Left lung (tissue), 10 donors: ENCODE data around the gene GLCE. TPM values are rescaled to one million over a fixed set of nuclear protein-coding genes. Genes with fewer than 3 reads are reported as not detected.
"Not testable (repeated sequence)": the region's sequence is repeated elsewhere in the genome, so short reads cannot be mapped to it uniquely, and the experiment has no call there.

Experiments used
- ATAC-seq: fragments of 200-7000 bp; cut with Tn5 transposase; one replicate; pipeline ENCODE4 v1.9.1; 2020; ENCODE audit warnings: moderate library complexity
- DNase-seq, 4 donors: peaks; one replicate each; pipeline ENCODE4 v3.0.0-alpha.2; 2013 to 2020
- H3K27ac ChIP-seq, 2 donors: fragments of 200-600 bp; sonication (generic) in 1 of 2; one replicate each; pipeline versions ENCODE4 v1.5.0 to v1.8.0; 2020 to 2021
- H3K27me3 ChIP-seq, 2 donors: fragments of 200-600 bp; sonication (generic) in 1 of 2; one replicate each; pipeline versions ENCODE4 v1.5.0 to v1.8.0; 2020 to 2021
- H3K36me3 ChIP-seq, 2 donors: fragments of 200-600 bp; sonication (generic) in 1 of 2; one replicate each; pipeline versions ENCODE4 v1.5.0 to v1.8.0; 2020 to 2021
- H3K4me1 ChIP-seq, 2 donors: fragments of 200-600 bp; one replicate each; pipeline ENCODE4 v1.8.0; 2021
- H3K4me3 ChIP-seq, 2 donors: fragments of 200-600 bp; sonication (generic) in 1 of 2; one replicate each; pipeline versions ENCODE4 v1.5.0 to v1.8.0; 2020 to 2021; ENCODE audit warnings: mild to moderate bottlenecking in 1 of 2
- H3K9me3 ChIP-seq, 2 donors: fragments of 200-600 bp; sonication (generic) in 1 of 2; one replicate each; pipeline versions ENCODE4 v1.5.0 to v1.8.0; 2020 to 2021
- intact Hi-C, 2 donors: fragments of 100-400 bp; cut with DNase I; formaldehyde crosslinking; loops; one replicate each; pipeline versions ENCODE4 v1.11.2 to v1.14.2; 2022
- polyA plus RNA-seq, 6 donors: library from polyadenylated mRNA; unstranded; fragments of 120-200 nt; gene quantifications; one replicate each; pipeline ENCODE4 v1.2.1, GENCODE V29; 2013; ENCODE audit not compliant: insufficient read length in 6 of 6
- total RNA-seq, 2 donors: library from RNA; stranded (reverse); fragmentation: NEBNext Ultra II Directional; extraction: Animal tissue kit (Norgen Biotek cat#: 25700); gene quantifications; one replicate each; pipeline ENCODE4 v1.2.1, GENCODE V29; 2021
- TF ChIP-seq, protein P1 (sequence below), 2 donors: fragments of 200-600 bp; sonication (generic) in 1 of 2; IDR thresholded peaks; one replicate each; pipeline versions ENCODE4 v1.5.0 to v1.8.0; 2021; ENCODE audit warnings: antibody characterized with exemption in 2 of 2
- donor health status: DM: no; HTN: yes; CAD: no.
- donor health status: DM: no; HTN: no; CAD: no.

GLCE gene
- total and polyA plus RNA-seq, 8 donors: 18.2 to 66.6 (median 60.6) TPM

DNA sequence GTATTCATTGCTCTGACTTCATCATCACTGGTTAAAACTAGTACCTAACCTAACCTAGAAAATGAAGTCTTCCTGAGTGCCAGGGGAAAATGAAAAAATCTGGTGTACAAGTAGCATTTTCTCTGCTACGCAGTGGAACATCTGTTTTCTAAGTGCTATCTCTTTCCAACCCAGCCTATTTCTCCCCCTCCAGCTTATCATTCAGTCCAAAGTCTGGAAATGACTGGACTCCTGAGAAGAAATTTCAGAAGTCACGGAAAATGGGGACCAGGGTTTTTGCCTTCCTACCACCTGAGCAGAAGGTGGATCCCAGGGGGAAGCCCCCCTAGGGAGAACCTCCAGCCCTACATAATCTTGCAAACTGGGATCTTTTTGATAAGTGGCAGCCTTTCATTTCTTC lies 9.6 kb upstream of the GLCE start:
- Histone ChIP-seq H3K36me3 (no peaks in the 10 kb centered on the region), H3K27ac (no peak overlapping the region), H3K4me3 (no peak overlapping the region), H3K27me3 (peaks cover 0 to 2% of the 10 kb centered on the region in 2 donors), H3K4me1 (no peaks in the 10 kb centered on the region), H3K9me3 (no peaks in the 10 kb centered on the region)
- ATAC-seq (no peak), DNase-seq (no peak)
- intact Hi-C loops: no loop called here
- TF ChIP-seq, protein P1, sequence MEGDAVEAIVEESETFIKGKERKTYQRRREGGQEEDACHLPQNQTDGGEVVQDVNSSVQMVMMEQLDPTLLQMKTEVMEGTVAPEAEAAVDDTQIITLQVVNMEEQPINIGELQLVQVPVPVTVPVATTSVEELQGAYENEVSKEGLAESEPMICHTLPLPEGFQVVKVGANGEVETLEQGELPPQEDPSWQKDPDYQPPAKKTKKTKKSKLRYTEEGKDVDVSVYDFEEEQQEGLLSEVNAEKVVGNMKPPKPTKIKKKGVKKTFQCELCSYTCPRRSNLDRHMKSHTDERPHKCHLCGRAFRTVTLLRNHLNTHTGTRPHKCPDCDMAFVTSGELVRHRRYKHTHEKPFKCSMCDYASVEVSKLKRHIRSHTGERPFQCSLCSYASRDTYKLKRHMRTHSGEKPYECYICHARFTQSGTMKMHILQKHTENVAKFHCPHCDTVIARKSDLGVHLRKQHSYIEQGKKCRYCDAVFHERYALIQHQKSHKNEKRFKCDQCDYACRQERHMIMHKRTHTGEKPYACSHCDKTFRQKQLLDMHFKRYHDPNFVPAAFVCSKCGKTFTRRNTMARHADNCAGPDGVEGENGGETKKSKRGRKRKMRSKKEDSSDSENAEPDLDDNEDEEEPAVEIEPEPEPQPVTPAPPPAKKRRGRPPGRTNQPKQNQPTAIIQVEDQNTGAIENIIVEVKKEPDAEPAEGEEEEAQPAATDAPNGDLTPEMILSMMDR (IDR thresholded peaks at IDR 0.05): no peak

DNA sequence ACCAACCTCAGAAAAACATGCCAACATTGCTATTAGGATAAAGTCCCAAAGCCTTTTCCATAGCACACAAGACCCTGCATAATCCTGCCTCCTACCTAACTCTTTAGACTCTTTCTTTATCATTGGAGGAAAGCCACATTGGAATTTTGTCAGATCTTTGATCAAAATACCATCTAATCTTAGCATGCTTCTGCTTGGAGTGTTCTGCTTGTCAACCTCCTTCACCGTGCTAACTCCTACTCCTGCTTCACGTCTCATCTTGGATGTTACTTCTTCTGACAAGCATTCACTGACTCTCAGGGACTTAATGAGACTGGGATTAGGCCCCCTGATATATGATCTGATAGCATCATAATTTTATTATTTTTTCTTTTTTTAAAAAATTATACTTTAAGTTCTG lies 7.4 kb upstream of the GLCE start:
- Histone ChIP-seq H3K4me3 (no peak overlapping the region), H3K27me3 (peaks cover 0 to 2% of the 10 kb centered on the region in 2 donors), H3K27ac (no peak overlapping the region), H3K9me3 (no peaks in the 10 kb centered on the region), H3K36me3 (no peaks in the 10 kb centered on the region), H3K4me1 (no peaks in the 10 kb centered on the region)
- no peak for DNase-seq
- intact Hi-C loops: no loop called here
- ATAC-seq: no peak
- TF ChIP-seq, protein P1 (IDR thresholded peaks at IDR 0.05): no peak

DNA sequence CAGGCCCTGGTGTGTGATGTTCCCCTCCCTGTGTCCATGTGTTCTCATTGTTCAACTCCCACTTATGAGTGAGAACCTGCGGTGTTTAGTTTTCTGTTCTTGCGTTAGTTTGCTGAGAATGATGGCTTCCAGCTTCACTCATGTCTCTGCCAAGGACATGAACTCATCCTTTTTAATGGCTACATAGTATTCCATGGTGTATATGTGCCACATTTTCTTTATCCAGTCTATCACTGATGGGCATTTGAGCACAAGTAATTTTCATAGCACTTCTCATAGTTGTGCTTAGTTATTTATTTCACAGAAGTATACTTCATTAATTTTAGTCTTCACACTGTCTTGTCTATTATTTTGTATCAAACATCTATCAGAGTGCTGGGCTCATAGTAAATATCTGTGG lies 6.8 kb upstream of the GLCE start:
- H3K4me1 ChIP-seq, intact Hi-C loops, DNase-seq, H3K27me3 ChIP-seq, H3K4me3 ChIP-seq, H3K36me3 ChIP-seq, ATAC-seq, H3K9me3 ChIP-seq, H3K27ac ChIP-seq: not testable (repeated sequence)

DNA sequence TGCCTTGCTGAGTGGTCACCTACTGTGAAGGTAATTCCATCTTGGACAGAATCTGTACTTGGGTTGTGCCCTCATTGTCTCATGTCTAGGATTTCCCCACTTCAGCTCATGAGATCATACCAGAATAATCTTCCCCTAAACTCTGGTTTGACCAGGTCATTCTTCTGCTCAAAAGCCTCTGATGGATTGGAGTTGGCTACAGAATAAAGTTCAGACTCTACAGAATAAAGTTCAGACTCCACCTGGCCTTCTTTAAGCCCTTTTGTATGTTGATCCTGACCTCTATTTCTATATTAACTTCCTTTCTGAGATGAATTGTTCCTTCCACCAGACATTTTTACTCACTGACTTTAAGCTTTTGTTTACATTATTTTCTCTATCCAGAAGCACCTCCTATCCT lies 6.4 kb upstream of the GLCE start:
- TF ChIP-seq, protein P1 (IDR thresholded peaks at IDR 0.05): no peak
- intact Hi-C loops: no loop called here
- H3K27ac ChIP-seq: no peak overlapping the region
- no peaks in the 10 kb centered on the region for H3K36me3 ChIP-seq
- H3K27me3 ChIP-seq: peaks cover 0 to 2% of the 10 kb centered on the region in 2 donors
- H3K9me3 ChIP-seq: no peaks in the 10 kb centered on the region
- no peaks in the 10 kb centered on the region for H3K4me1 ChIP-seq
- ATAC-seq (no peak), DNase-seq (no peak)
- no peak overlapping the region for H3K4me3 ChIP-seq

DNA sequence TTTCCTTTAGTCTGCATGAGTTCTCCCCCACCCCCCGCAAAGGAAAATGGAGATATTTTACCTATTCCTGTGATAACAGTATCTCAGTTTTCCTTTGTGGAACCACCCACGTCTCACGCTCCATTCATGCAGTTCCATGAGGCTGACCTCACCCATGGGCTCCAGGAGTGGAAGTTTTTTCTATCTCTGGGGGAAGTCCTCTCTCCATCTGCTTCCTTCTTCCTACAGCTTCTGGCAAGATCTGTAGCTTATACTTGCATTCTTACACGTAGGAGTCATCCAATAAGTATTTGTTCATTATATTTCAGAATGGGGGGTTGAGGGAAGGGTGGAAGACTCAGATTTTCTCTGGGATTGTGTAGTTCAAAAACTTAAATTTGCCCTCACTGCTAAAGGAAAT lies 5.8 kb upstream of the GLCE start:
- ATAC-seq (peak; percentile 38), DNase-seq (peak in 1 of 4 donors; percentile 16)
- no peaks in the 10 kb centered on the region for H3K36me3 ChIP-seq
- intact Hi-C loops: no loop called here
- H3K27ac ChIP-seq: no peak overlapping the region
- H3K4me3 ChIP-seq: no peak overlapping the region
- TF ChIP-seq, protein P1 (IDR thresholded peaks at IDR 0.05): no peak
- H3K27me3 ChIP-seq: peaks cover 0 to 2% of the 10 kb centered on the region in 2 donors
- no peaks in the 10 kb centered on the region for H3K4me1 ChIP-seq
- H3K9me3 ChIP-seq: no peaks in the 10 kb centered on the region

DNA sequence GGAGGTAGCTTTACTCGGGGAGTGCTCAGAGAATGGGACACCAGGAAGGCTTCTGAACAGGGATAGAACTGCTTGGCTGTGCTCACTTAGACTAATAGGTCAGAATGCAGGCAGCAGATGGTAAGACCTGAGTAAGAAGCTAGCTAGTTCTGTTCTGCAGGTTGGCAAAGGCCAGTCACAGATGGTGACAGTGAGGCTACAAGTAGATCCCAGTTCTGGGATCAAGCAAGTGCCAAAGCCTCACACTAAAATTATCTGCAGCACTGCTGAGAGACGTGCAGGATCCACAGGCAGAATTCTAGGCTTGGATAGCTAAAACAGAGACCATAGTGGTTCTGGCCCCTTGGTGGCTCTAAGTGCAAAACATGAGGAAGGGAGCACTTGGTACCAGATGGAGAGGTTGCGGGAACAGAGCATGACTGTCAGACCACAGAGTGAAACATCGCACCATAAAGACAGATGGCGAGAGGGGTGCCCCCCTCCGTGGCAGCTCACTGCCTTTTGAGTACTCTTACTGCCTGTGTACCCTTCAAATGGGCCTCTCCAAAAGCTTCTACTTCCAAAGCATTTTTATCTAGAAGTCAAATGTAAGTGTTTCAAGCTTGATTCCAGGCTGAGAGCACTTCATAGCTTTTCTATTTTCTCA lies 3.6 kb upstream of the GLCE start:
- ATAC-seq (no peak), DNase-seq (peak in 1 of 4 donors; percentile 34)
- Histone ChIP-seq H3K4me3 (no peak overlapping the region), H3K4me1 (peaks cover 4 to 5% of the 10 kb centered on the region in 2 donors), H3K36me3 (no peaks in the 10 kb centered on the region), H3K27ac (no peak overlapping the region), H3K27me3 (peaks cover 0 to 9% of the 10 kb centered on the region in 2 donors), H3K9me3 (no peaks in the 10 kb centered on the region)
- intact Hi-C loops: no loop called here
- TF ChIP-seq, protein P1 (IDR thresholded peaks at IDR 0.05): no peak
